IMR-90 (cell line): ENCODE results near the gene TCF25. TPM values are rescaled to one million over a fixed set of nuclear protein-coding genes. Genes with fewer than 3 reads are reported as not detected.

Source experiments
- ATAC-seq: fragments of 200-7000 bp; cut with Tn5 transposase; 2 replicates; pipeline ENCODE4 v1.9.1; 2020; ENCODE audit warnings: low read depth, mild to moderate bottlenecking, moderate library complexity
- BruUV-seq: library from RNA; stranded (reverse); fragments of 400-500 nt; replicated peaks from 2 replicates; lab custom pipeline; 2021; lab: Mats Ljungman, UMichigan
- CTCF ChIA-PET: fragments of 300-600 bp; formaldehyde crosslinking; extraction: SDS; loops from one replicate; lab custom pipeline; 2021; ENCODE audit warnings: antibody characterized with exemption; lab: Yijun Ruan, JAX
- POLR2A ChIA-PET: fragments of 300-600 bp; sonication (Branson Sonifier 250); formaldehyde crosslinking; loops from one replicate; lab custom pipeline; 2022; ENCODE audit warnings: antibody characterized with exemption; ENCODE audit not compliant: unreplicated experiment; lab: Charles Lee
- DNase-seq: peaks from one replicate; pipeline ENCODE4 v3.0.0; 2013
- H2AFZ ChIP-seq: replicated peaks from 2 replicates; pipeline ENCODE3; 2013; ENCODE audit warnings: low read length, mild to moderate bottlenecking; ENCODE audit not compliant: poor library complexity
- H2AK5ac ChIP-seq: 2 replicates; pipeline ENCODE4 v1.6.1; 2013; ENCODE audit warnings: low read depth, low read length, inconsistent platforms
- H2AK9ac ChIP-seq: replicated peaks from 2 replicates; pipeline ENCODE3; 2013; ENCODE audit warnings: mild to moderate bottlenecking, low read depth, low read length, moderate library complexity; ENCODE audit not compliant: poor library complexity
- H2BK120ac ChIP-seq: 2 replicates; pipeline ENCODE4 v1.6.1; 2013; ENCODE audit warnings: low read depth, low read length, inconsistent platforms
- H2BK15ac ChIP-seq: 3 replicates; pipeline ENCODE4 v1.6.1; 2013; ENCODE audit warnings: low read depth, low read length, inconsistent platforms
- H2BK20ac ChIP-seq: 2 replicates; pipeline ENCODE4 v1.6.1; 2013; ENCODE audit warnings: low read depth, mild to moderate bottlenecking, inconsistent platforms, low read length, moderate library complexity
- H2BK5ac ChIP-seq: 2 replicates; pipeline ENCODE4 v1.6.1; 2013; ENCODE audit warnings: mild to moderate bottlenecking, low read depth, low read length, inconsistent platforms; ENCODE audit not compliant: poor library complexity, severe bottlenecking
- H3K14ac ChIP-seq: replicated peaks from 2 replicates; pipeline ENCODE4 v1.6.1; 2013; ENCODE audit warnings: low read depth, low read length, inconsistent platforms
- H3K18ac ChIP-seq: 2 replicates; pipeline ENCODE4 v1.6.1; 2013; ENCODE audit warnings: low read depth, low read length, control low read depth
- H3K23ac ChIP-seq: 2 replicates; pipeline ENCODE4 v1.6.1; 2013; ENCODE audit warnings: low read depth, low read length, inconsistent platforms
- H3K27ac ChIP-seq: 2 replicates; pipeline ENCODE4 v1.5.1; 2013; ENCODE audit warnings: mild to moderate bottlenecking, control low read depth, low read length; ENCODE audit not compliant: insufficient read depth
- H3K27me3 ChIP-seq: 2 replicates; pipeline ENCODE4 v1.6.1; 2013; ENCODE audit warnings: low read length; ENCODE audit not compliant: control insufficient read depth, insufficient read depth
- H3K36me3 ChIP-seq: 2 replicates; pipeline ENCODE4 v1.6.1; 2013; ENCODE audit warnings: low read length, mixed read lengths; ENCODE audit not compliant: control insufficient read depth, insufficient read depth
- H3K4ac ChIP-seq: 2 replicates; pipeline ENCODE4 v1.6.1; 2013; ENCODE audit warnings: low read depth, low read length, inconsistent platforms
- H3K4me1 ChIP-seq: 2 replicates; pipeline ENCODE4 v1.6.1; 2013; ENCODE audit warnings: low read length, mixed read lengths; ENCODE audit not compliant: control insufficient read depth, insufficient read depth
- H3K4me2 ChIP-seq: 2 replicates; pipeline ENCODE4 v1.6.1; 2013; ENCODE audit warnings: low read depth, mild to moderate bottlenecking, control low read depth, low read length, moderate library complexity
- H3K4me3 ChIP-seq: 2 replicates; pipeline ENCODE4 v1.5.1; 2013; ENCODE audit warnings: low read depth, mild to moderate bottlenecking, control low read depth, low read length, moderate library complexity; ENCODE audit not compliant: insufficient read depth
- H3K56ac ChIP-seq: 2 replicates; pipeline ENCODE4 v1.6.1; 2013; ENCODE audit warnings: low read length, inconsistent platforms; ENCODE audit not compliant: insufficient read depth; ENCODE audit errors: extremely low read depth
- H3K79me1 ChIP-seq, 2 experiments: 2 replicates each; pipeline ENCODE4 v1.6.1; 2013; ENCODE audit warnings: low read length in 2 of 2, inconsistent platforms in 1 of 2, low read depth in 1 of 2
- H3K9ac ChIP-seq: 2 replicates; pipeline ENCODE4 v1.6.1; 2013; ENCODE audit warnings: low read depth, low read length, control low read depth
- H3K9me1 ChIP-seq: 2 replicates; pipeline ENCODE4 v1.6.1; 2013; ENCODE audit warnings: low read length, inconsistent platforms; ENCODE audit not compliant: insufficient read depth
- H3K9me3 ChIP-seq: 2 replicates; pipeline ENCODE4 v1.6.1; 2013; ENCODE audit warnings: low read length; ENCODE audit not compliant: control insufficient read depth, insufficient read depth
- H4K20me1 ChIP-seq: 2 replicates; pipeline ENCODE4 v1.6.1; 2013; ENCODE audit warnings: low read length, inconsistent platforms; ENCODE audit not compliant: insufficient read depth
- H4K5ac ChIP-seq: 2 replicates; pipeline ENCODE4 v1.6.1; 2013; ENCODE audit warnings: mild to moderate bottlenecking, low read depth, low read length, control low read depth
- H4K8ac ChIP-seq, 2 experiments: 2 replicates each; pipeline ENCODE4 v1.6.1; 2013; ENCODE audit warnings: low read depth in 2 of 2, low read length in 2 of 2, control low read depth in 1 of 2, inconsistent platforms in 1 of 2
- H4K91ac ChIP-seq: 2 replicates; pipeline ENCODE4 v1.6.1; 2013; ENCODE audit warnings: low read depth, low read length, inconsistent platforms; ENCODE audit not compliant: insufficient read depth
- CTCF ChIP-seq: conservative IDR thresholded peaks from 2 replicates; pipeline ENCODE4 v1.5.1; 2012; ENCODE audit warnings: mild to moderate bottlenecking, low read depth, low read length, improper control_type of control experiment
- ELK1 ChIP-seq: fragments of 150-350 bp; IDR thresholded peaks from 2 replicates; pipeline ENCODE4 v1.6.1; 2016; ENCODE audit warnings: low read depth, mild to moderate bottlenecking, low read length, moderate library complexity, borderline replicate concordance
- POLR2A ChIP-seq: IDR thresholded peaks from 2 replicates; pipeline ENCODE4 v1.6.1; 2012; ENCODE audit warnings: mild to moderate bottlenecking, low read depth, low read length
- RAD21 ChIP-seq: IDR thresholded peaks from 2 replicates; pipeline ENCODE4 v1.6.1; 2012; ENCODE audit warnings: low read length, improper control_type of control experiment
- SMC3 ChIP-seq: fragments of 150-350 bp; IDR thresholded peaks from 2 replicates; pipeline ENCODE4 v1.6.1; 2016; ENCODE audit warnings: low read depth, mild to moderate bottlenecking, antibody characterized with exemption, low read length, moderate library complexity
- whole genome bisulfite sequencing, 2 experiments: methylation state at CpG; one replicate each; pipeline versions ENCODE4 v1.1.5 to v1.1.7; 2013; ENCODE audit warnings: missing lambda C conversion rate in 2 of 2; ENCODE audit not compliant: insufficient read length in 1 of 2; ENCODE audit errors: extremely low coverage in 2 of 2; 5-methylcytosine and 5-hydroxymethylcytosine counted together
- dilution Hi-C: fragments of 300-500 bp; cut with HindIII; formaldehyde crosslinking; loops from one replicate; pipeline ENCODE4 v1.14.3; 2018; ENCODE audit warnings: low sequenced_read_pairs; ENCODE audit not compliant: unreplicated experiment
- in situ Hi-C: fragments of 300-500 bp; cut with MboI; formaldehyde crosslinking; loops from 3 replicates; pipeline ENCODE4 v1.14.3; 2019; ENCODE audit warnings: low sequenced_read_pairs, inconsistent platforms, mixed read lengths
- intact Hi-C: fragments of 100-400 bp; cut with micrococcal nuclease; formaldehyde crosslinking; loops from 2 replicates; pipeline ENCODE4 v1.10.0; 2022
- polyA plus RNA-seq, 3 experiments: library from polyadenylated mRNA; depleted of rRNA; stranded (reverse); fragments of >200 nt; gene quantifications; 2 replicates each; pipeline ENCODE4 v1.2.3, GENCODE V29; 2012; ENCODE audit warnings: low replicate concordance in 1 of 3
- total RNA-seq: library from RNA; depleted of rRNA; stranded (reverse); fragments of >200 nt; gene quantifications from 2 replicates; pipeline ENCODE4 v1.2.3, GENCODE V29; 2012

TCF25 gene
- total and polyA plus RNA-seq, 2 of the 4 experiments (the other 2 are of a cell fraction) = 127 to 184 TPM

- intact Hi-C loops = loop anchor here (1.0 to 5.0 kb wide), 4 partner anchors 68 to 160 kb away; partner anchors contain the start of genes SPATA2L, VPS9D1 and ZNF276
- Histone ChIP-seq H2BK5ac (no peak overlapping the region), H3K9me1 (peaks cover 3% of the 10 kb centered on the region), H3K9ac (no peak overlapping the region), H2BK20ac (no peak overlapping the region), H2AFZ (peak overlapping the region; percentile 14), H3K9me3 (no peaks in the 10 kb centered on the region), H3K27ac (no peak overlapping the region), H3K56ac (no peak overlapping the region), H3K4me1 (peaks cover 6% of the 10 kb centered on the region), H4K91ac (no peak overlapping the region), H2BK15ac (no peak overlapping the region), H3K4ac (no peak overlapping the region), H4K8ac (no peak overlapping the region), H2AK9ac (peak overlapping the region; percentile 21), H3K79me1 (no peaks in the 10 kb centered on the region; a peak in 1 of 4 replicates), H4K5ac (no peak overlapping the region), H2AK5ac (no peak overlapping the region), H3K23ac (no peak overlapping the region), H3K14ac (no peak overlapping the region), H3K27me3 (no peaks in the 10 kb centered on the region), H3K18ac (no peak overlapping the region), H3K4me3 (no peak overlapping the region), H3K36me3 (no peaks in the 10 kb centered on the region), H4K20me1 (0 out of 2 replicates have a peak, but pooled peaks cover 8% of the 10 kb centered on the region), H3K4me2 (no peak overlapping the region), H2BK120ac (no peak overlapping the region)
- dilution Hi-C loops = no loop called here
- no TSS peak for BruUV-seq
- in situ Hi-C loops = no loop called here
- 24% methylated on average over 9 of the region's 28 CpGs; no CpG with 5 or more reads in 1 of the 2 experiments for WGBS, 2 experiments
- POLR2A ChIA-PET = no interaction called here
- ATAC-seq (peak; percentile 96), DNase-seq (peak; percentile 17)
- CTCF ChIA-PET = interaction anchor here (0.6 to 4.2 kb wide), 9 partner anchors 56 to 161 kb away, joined by 3 to 19 read pairs (median 3); partner anchors contain the start of gene SPATA2L
- no peak for TF ChIP-seq ELK1
- TF ChIP-seq CTCF = peak; percentile 90
- TF ChIP-seq POLR2A = 0 out of 2 replicates have a peak, but pooled peaks have one; percentile 30
- TF ChIP-seq RAD21 = peak; percentile 93
- peak; percentile 74 for TF ChIP-seq SMC3
Measured at GRCh38 chr16:89860747-89861304, 12.6 kb upstream of the TCF25 start.
